Vagina (tissue), 2 donors: ENCODE measurements around the gene GOLGA8Q.
"Not testable (repeated sequence)": the region's sequence is repeated elsewhere in the genome, so short reads cannot be mapped to it uniquely, and the experiment has no call there.

Experiments
- CTCF ChIP-seq, 3 experiments: fragments of 450-650 bp in 2 of 3; fragments of 200-600 bp in 1 of 3; sonication (generic) in 1 of 3; IDR thresholded peaks; one replicate each; pipeline ENCODE4 v1.5.1; 2017 to 2019; ENCODE audit warnings: antibody characterized with exemption in 3 of 3, mild to moderate bottlenecking in 2 of 3, moderate library complexity in 2 of 3
- POLR2A ChIP-seq, 2 donors: fragments of 450-650 bp; IDR thresholded peaks; one replicate each; pipeline ENCODE4 v1.6.1; 2017; ENCODE audit warnings: antibody characterized with exemption in 2 of 2, mild to moderate bottlenecking in 2 of 2, moderate library complexity in 2 of 2

GRCh38 chr15:30551750-30552149, at the start of gene GOLGA8Q:
- not testable (repeated sequence) for TF ChIP-seq CTCF, POLR2A (IDR thresholded peaks at IDR 0.05)
